BLaER1 treated with 17β-estradiol and CSF1 and Interleukin-3, amounts not matched to agents 10 nM and 100 nM (cell line): Measurements from ENCODE around the gene SPATA33.

Experiments
- H3K27ac ChIP-seq, 11 experiments: shearing (Covaris generic); formaldehyde crosslinking; 2 replicates each; pipeline ENCODE4 v1.8.1; 2022
- H3K27me3 ChIP-seq, 11 experiments: shearing (Covaris generic); formaldehyde crosslinking; 2 replicates each; pipeline ENCODE4 v1.8.1; 2022
- H3K36me3 ChIP-seq, 11 experiments: shearing (Covaris generic); formaldehyde crosslinking; 2 replicates each; pipeline ENCODE4 v1.8.1; 2022
- H3K4me1 ChIP-seq, 10 experiments: shearing (Covaris generic); formaldehyde crosslinking; 2 replicates each; pipeline ENCODE4 v1.8.1; 2022
- H3K4me2 ChIP-seq, 11 experiments: shearing (Covaris generic); formaldehyde crosslinking; 2 replicates each; pipeline ENCODE4 v1.8.1; 2022
- H3K4me3 ChIP-seq, 10 experiments: shearing (Covaris generic); formaldehyde crosslinking; 2 replicates each; pipeline ENCODE4 v1.8.1; 2022
- H3K9ac ChIP-seq, 11 experiments: shearing (Covaris generic); formaldehyde crosslinking; 2 replicates each; pipeline ENCODE4 v1.8.1; 2022
- H3K9me3 ChIP-seq, 11 experiments: shearing (Covaris generic); formaldehyde crosslinking; replicated peaks in 1 of 11; 2 replicates each; pipeline ENCODE4 v1.8.1; 2022
- H4K20me1 ChIP-seq, 11 experiments: shearing (Covaris generic); formaldehyde crosslinking; 2 replicates each; pipeline ENCODE4 v1.8.1; 2022
- Cebpa-rat ChIP-seq, 11 experiments: shearing (Covaris generic); IDR thresholded peaks; 2 replicates each; pipeline ENCODE4 v1.8.1; 2022

The SPATA33 gene

DNA sequence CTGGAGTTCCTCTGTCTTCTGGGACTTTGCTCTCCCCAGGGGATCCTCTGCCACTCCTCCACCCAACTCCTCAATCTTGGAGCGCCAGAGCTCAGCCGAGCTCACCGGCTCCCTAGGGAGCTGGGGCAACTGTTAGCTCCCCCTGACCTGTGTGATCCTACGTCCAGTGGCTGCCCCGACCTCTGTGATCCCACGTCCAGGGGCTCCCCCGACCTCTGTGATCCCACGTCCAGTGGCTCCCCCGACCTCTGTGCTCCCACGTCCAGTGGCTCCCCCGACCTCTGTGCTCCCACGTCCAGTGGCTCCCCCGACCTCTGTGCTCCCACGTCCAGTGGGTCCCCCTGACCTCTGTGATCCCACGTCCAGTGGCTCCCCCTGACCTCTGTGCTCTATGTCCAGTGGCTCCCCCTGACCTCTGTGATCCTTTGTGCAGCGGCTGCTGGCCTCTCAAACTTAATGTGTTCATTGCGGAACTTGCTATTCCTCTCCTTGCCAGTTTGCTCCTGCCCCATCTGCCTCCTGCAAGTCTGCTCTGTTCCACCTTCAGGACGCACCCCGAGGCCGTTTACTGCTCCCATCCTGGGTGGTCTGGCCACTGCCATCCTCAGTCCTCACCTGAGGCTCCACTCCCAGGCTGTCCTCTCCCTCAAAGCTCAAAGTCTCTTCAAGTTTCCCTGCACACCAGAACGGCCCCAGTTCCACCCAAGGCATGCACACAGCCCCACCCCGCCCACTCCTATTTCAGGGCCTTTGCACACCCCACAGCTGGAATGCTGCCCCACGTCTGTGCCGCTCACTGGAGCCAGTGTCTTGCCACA, 60.3 kb downstream of the SPATA33 start:
- Histone ChIP-seq H3K27me3 (peaks cover 0 to 21% (median 9%) of the 10 kb centered on the region in 11 experiments; a peak in 13 of 22 replicates), H3K9me3 (no peaks in the 10 kb centered on the region), H3K27ac (peak overlapping the region in 8 of 11 experiments; percentile 23 to 99 (median 95); a peak in 13 of 22 replicates), H3K36me3 (peaks cover 10 to 50% (median 41%) of the 10 kb centered on the region in 11 experiments; a peak in 20 of 22 replicates), H4K20me1 (peaks cover 8 to 87% (median 30%) of the 10 kb centered on the region in 11 experiments), H3K4me1 (peaks cover 33 to 73% (median 58%) of the 10 kb centered on the region in 10 experiments), H3K9ac (peak overlapping the region in 7 of 11 experiments; percentile 92 to 98 (median 93); a peak in 12 of 22 replicates), H3K4me2 (peak overlapping the region in 9 of 11 experiments; percentile 94 to 100 (median 97); a peak in 16 of 22 replicates), H3K4me3 (peak overlapping the region in 4 of 10 experiments; percentile 17 to 97 (median 88); a peak in 6 of 20 replicates)
- TF ChIP-seq Cebpa-rat (IDR thresholded peaks at IDR 0.05) = no peak
